A549 treated with AZD9567 at 1 μM for 4 hours (cell line): Measurements from ENCODE around the gene CXCL8. TPM values are rescaled to one million over a fixed set of nuclear protein-coding genes. Genes with fewer than 3 reads are reported as not detected.

ENCODE experiments used
- total RNA-seq: library from RNA; stranded (reverse); fragments of 200-300 nt; extraction: Qiagen RNA extraction; gene quantifications from 5 replicates; pipeline ENCODE4 v1.2.3, GENCODE V29; 2022; ENCODE audit not compliant: insufficient read depth

The CXCL8 gene
- total RNA-seq, result 3.2 to 10.9 TPM (median 5.8 TPM) in 5 replicates

GRCh38 chr4:73740353-73740778 is at the start of gene CXCL8:
Gene CXCL8, plus strand, starts transcription at chr4:73740569. Its CDS starts 90 bp downstream, at chr4:73740659.

Other genes starting within 250 kb of the CXCL8 start
- 0.46 to 0.72 TPM (median 0.56 TPM) in 5 replicates for gene RASSF6, start 120.1 kb upstream of the CXCL8 start, total RNA-seq
- not detected in 5 replicates for gene CXCL6, start 96.1 kb downstream of the CXCL8 start, total RNA-seq
- gene PF4V1, start 112.7 kb downstream of the CXCL8 start, total RNA-seq, result not detected in 5 replicates
- gene CXCL1, start 128.8 kb downstream of the CXCL8 start, total RNA-seq, result 5.4 to 10.7 TPM (median 7.6 TPM) in 5 replicates
- 0.57 to 1.2 TPM (median 0.65 TPM) in 4 of 5 replicates, not detected in the other for gene PF4, start 241.5 kb downstream of the CXCL8 start, total RNA-seq
- 0.13 to 0.37 TPM (median 0.16 TPM) in 3 of 5 replicates, not detected in the others for gene PPBP, start 247.6 kb downstream of the CXCL8 start, total RNA-seq